Suprapubic skin (tissue), 4 donors: ENCODE measurements around the gene SLC22A3. TPM values are rescaled to one million over a fixed set of nuclear protein-coding genes. Genes with fewer than 3 reads are reported as not detected.
A peak's percentile ranks its signal among the peaks of the same experiment; 100 is the strongest.

Source experiments
- DNase-seq, 2 donors: peaks; one replicate each; pipeline ENCODE4 v3.0.0-alpha.2; 2019; ENCODE audit warnings: low spot score in 2 of 2
- H3K27ac ChIP-seq: fragments of 200-600 bp; sonication (generic); one replicate; pipeline ENCODE4 v1.5.1; 2019
- H3K27me3 ChIP-seq: fragments of 200-600 bp; sonication (generic); one replicate; pipeline ENCODE4 v1.5.1; 2019
- H3K36me3 ChIP-seq: fragments of 200-600 bp; sonication (generic); one replicate; pipeline ENCODE4 v1.5.1; 2019
- H3K4me1 ChIP-seq: fragments of 200-600 bp; sonication (generic); one replicate; pipeline ENCODE4 v1.5.1; 2019
- H3K4me3 ChIP-seq: fragments of 200-600 bp; sonication (generic); one replicate; pipeline ENCODE4 v1.5.1; 2019; ENCODE audit warnings: mild to moderate bottlenecking
- H3K9me3 ChIP-seq: fragments of 200-600 bp; sonication (generic); one replicate; pipeline ENCODE4 v1.5.1; 2019
- CTCF ChIP-seq, 2 donors: fragments of 200-600 bp in 1 of 2; fragments of 450-650 bp in 1 of 2; sonication (generic) in 1 of 2; IDR thresholded peaks; one replicate each; pipeline ENCODE4 v1.5.1; 2016 to 2019; ENCODE audit warnings: antibody characterized with exemption in 2 of 2, mild to moderate bottlenecking in 1 of 2, moderate library complexity in 1 of 2
- EP300 ChIP-seq: sonication (generic); formaldehyde crosslinking; IDR thresholded peaks from one replicate; pipeline ENCODE4 v1.6.1; 2017; ENCODE audit warnings: antibody characterized with exemption
- POLR2A ChIP-seq, 2 donors: fragments of 450-650 bp; IDR thresholded peaks; one replicate each; pipeline ENCODE4 v1.6.1; 2017; ENCODE audit warnings: antibody characterized with exemption in 2 of 2, mild to moderate bottlenecking in 2 of 2, moderate library complexity in 2 of 2
- POLR2AphosphoS5 ChIP-seq, 3 donors: sonication (generic); formaldehyde crosslinking; IDR thresholded peaks; one replicate each; pipeline ENCODE4 v1.6.1; 2017; ENCODE audit warnings: antibody characterized with exemption in 3 of 3
- WGBS: methylation state at CpG from one replicate; pipeline ENCODE4 v1.1.5; 2018; 5-methylcytosine and 5-hydroxymethylcytosine counted together
- total RNA-seq, 4 donors: library from RNA; depleted of rRNA; stranded (reverse); fragments of >200 nt; gene quantifications; one replicate each; pipeline ENCODE4 v1.1.0, GENCODE V29; 2016

Gene SLC22A3
- total RNA-seq, 4 donors from 2014 or later: 13.3 to 15.8 (median 15.7) TPM

- no peak overlapping the region for H3K4me3 ChIP-seq
- H3K27me3 ChIP-seq: no peaks in the 10 kb centered on the region
- WGBS: 60% methylated on average over 1 of the region's 1 CpG
- TF ChIP-seq CTCF (IDR thresholded peaks at IDR 0.05) (no peak), POLR2A (IDR thresholded peaks at IDR 0.05) (no peak), POLR2AphosphoS5 (IDR thresholded peaks at IDR 0.05) (no peak), EP300 (no peak)
- H3K9me3 ChIP-seq: no peaks in the 10 kb centered on the region
- no peaks in the 10 kb centered on the region for H3K4me1 ChIP-seq
- H3K36me3 ChIP-seq: no peaks in the 10 kb centered on the region
- H3K27ac ChIP-seq: no peak overlapping the region
- DNase-seq: no peak
Observed at GRCh38 chr6:160419488-160419887, 71.3 kb downstream of the SLC22A3 start.

GRCh38 chr6:160420253-160420968 is 72.2 kb downstream of the SLC22A3 start:
- Histone ChIP-seq H3K9me3 (no peaks in the 10 kb centered on the region), H3K27ac (no peak overlapping the region), H3K4me3 (no peak overlapping the region), H3K4me1 (no peaks in the 10 kb centered on the region), H3K36me3 (no peaks in the 10 kb centered on the region), H3K27me3 (no peaks in the 10 kb centered on the region)
- TF ChIP-seq CTCF (IDR thresholded peaks at IDR 0.05): no peak
- TF ChIP-seq POLR2A (IDR thresholded peaks at IDR 0.05): no peak
- TF ChIP-seq POLR2AphosphoS5 (IDR thresholded peaks at IDR 0.05): no peak
- no peak for TF ChIP-seq EP300
- no peak for DNase-seq
- WGBS: 84% methylated on average over 9 of the region's 9 CpGs

GRCh38 chr6:160420969-160421556 is 72.9 kb downstream of the SLC22A3 start:
- DNase-seq: peak in 1 of 2 donors; percentile 59
- 65% methylated on average over 7 of the region's 7 CpGs for WGBS
- no peaks in the 10 kb centered on the region for H3K4me1 ChIP-seq
- no peaks in the 10 kb centered on the region for H3K27me3 ChIP-seq
- TF ChIP-seq POLR2A (IDR thresholded peaks at IDR 0.05): no peak
- peak overlapping the region; percentile 8 for H3K27ac ChIP-seq
- no peaks in the 10 kb centered on the region for H3K9me3 ChIP-seq
- H3K4me3 ChIP-seq: no peak overlapping the region
- H3K36me3 ChIP-seq: no peaks in the 10 kb centered on the region

- no peak for TF ChIP-seq EP300
- no peak for TF ChIP-seq CTCF (IDR thresholded peaks at IDR 0.05)
- no peak for TF ChIP-seq POLR2AphosphoS5 (IDR thresholded peaks at IDR 0.05)
- no peak for TF ChIP-seq POLR2A (IDR thresholded peaks at IDR 0.05)
- no peaks in the 10 kb centered on the region for H3K27me3 ChIP-seq
- no peaks in the 10 kb centered on the region for H3K36me3 ChIP-seq
- DNase-seq: peak in 1 of 2 donors; percentile 74
- H3K27ac ChIP-seq: peak overlapping the region; percentile 8
- no peaks in the 10 kb centered on the region for H3K9me3 ChIP-seq
- 75% methylated on average over 5 of the region's 5 CpGs for WGBS
- no peak overlapping the region for H3K4me3 ChIP-seq
- no peaks in the 10 kb centered on the region for H3K4me1 ChIP-seq
Observed at GRCh38 chr6:160421854-160422253, 73.7 kb downstream of the SLC22A3 start.

- H3K27me3 ChIP-seq: no peaks in the 10 kb centered on the region
Observed at GRCh38 chr6:160424256-160424655, 76.1 kb downstream of the SLC22A3 start.

More at GRCh38 chr6:160424256-160424655, 76.1 kb downstream of the SLC22A3 start:
- Histone ChIP-seq H3K36me3 (no peaks in the 10 kb centered on the region), H3K4me3 (no peak overlapping the region), H3K9me3 (no peaks in the 10 kb centered on the region), H3K27ac (no peak overlapping the region), H3K4me1 (peaks cover 13% of the 10 kb centered on the region)
- TF ChIP-seq POLR2A (IDR thresholded peaks at IDR 0.05) (no peak), EP300 (no peak), CTCF (IDR thresholded peaks at IDR 0.05) (no peak)
- DNase-seq: no peak
